Caco-2 (cell line): ENCODE results near the gene SPATA21. TPM values are rescaled to one million over a fixed set of nuclear protein-coding genes. Genes with fewer than 3 reads are reported as not detected.
A peak's percentile ranks its signal among the peaks of the same experiment; 100 is the strongest.

Experiments used
- BruUV-seq: library from RNA; stranded (reverse); fragments of 400-500 nt; replicated peaks from 2 replicates; lab custom pipeline; 2021; lab: Mats Ljungman, UMichigan
- CTCF ChIA-PET: fragments of 300-600 bp; sonication (Branson Sonifier 250); formaldehyde crosslinking; loops from one replicate; lab custom pipeline; 2022; ENCODE audit warnings: antibody characterized with exemption; lab: Charles Lee
- POLR2A ChIA-PET: fragments of 300-600 bp; sonication (Branson Sonifier 250); formaldehyde crosslinking; loops from one replicate; lab custom pipeline; 2022; ENCODE audit warnings: antibody characterized with exemption; lab: Charles Lee
- DNase-seq, 2 experiments: peaks; one replicate each; pipeline versions ENCODE4 v3.0.0 to v3.0.0-alpha.2; 2020 to 2022
- H3K27me3 ChIP-seq: replicated peaks from 2 replicates; pipeline ENCODE4 v1.6.0; 2011; ENCODE audit warnings: low read length; ENCODE audit not compliant: control insufficient read depth, insufficient read depth
- H3K36me3 ChIP-seq: 2 replicates; pipeline ENCODE4 v1.5.1; 2011; ENCODE audit warnings: low read length; ENCODE audit not compliant: control insufficient read depth, insufficient read depth
- H3K4me1 ChIP-seq: fragments of 250-450 bp; sonication (Bioruptor Pico); 2 replicates; pipeline ENCODE4 v1.5.1; 2020; ENCODE audit warnings: mild to moderate bottlenecking
- H3K4me3 ChIP-seq: 2 replicates; pipeline ENCODE4 v1.5.1; 2011; ENCODE audit warnings: low read depth, mild to moderate bottlenecking, control low read depth, low read length
- H3K9me3 ChIP-seq: fragments of 250-450 bp; sonication (Bioruptor Pico); 2 replicates; pipeline ENCODE4 v1.5.1; 2020; ENCODE audit warnings: mild to moderate bottlenecking, moderate library complexity
- H3K27ac Mint-ChIP-seq: one replicate; pipeline ENCODE4 v1.8.0; 2022; ENCODE audit warnings: mixed read lengths; ENCODE audit not compliant: unreplicated experiment
- H3K27me3 Mint-ChIP-seq: one replicate; pipeline ENCODE4 v1.8.0; 2022; ENCODE audit warnings: mixed read lengths; ENCODE audit not compliant: insufficient read depth, unreplicated experiment
- H3K36me3 Mint-ChIP-seq: one replicate; pipeline ENCODE4 v1.8.0; 2022; ENCODE audit warnings: mild to moderate bottlenecking, mixed read lengths; ENCODE audit not compliant: insufficient read depth, unreplicated experiment
- H3K4me1 Mint-ChIP-seq: one replicate; pipeline ENCODE4 v1.8.0; 2022; ENCODE audit warnings: low read depth, mixed read lengths; ENCODE audit not compliant: unreplicated experiment
- H3K4me3 Mint-ChIP-seq: one replicate; pipeline ENCODE4 v1.8.0; 2022; ENCODE audit warnings: mild to moderate bottlenecking, moderate library complexity, mixed read lengths; ENCODE audit not compliant: unreplicated experiment
- H3K9me3 Mint-ChIP-seq: one replicate; pipeline ENCODE4 v1.8.0; 2022; ENCODE audit warnings: mixed read lengths; ENCODE audit not compliant: unreplicated experiment
- CTCF ChIP-seq, 2 experiments: fragments of 200-600 bp in 1 of 2; IDR thresholded peaks; 1 replicate in 1 of 2; 2 replicates in 1 of 2; pipeline versions ENCODE4 v1.5.1 to v1.8.0; 2011 to 2022; ENCODE audit warnings: antibody characterized with exemption in 1 of 2, control low read depth in 1 of 2, inconsistent platforms in 1 of 2, low read depth in 1 of 2, low read length in 1 of 2, mild to moderate bottlenecking in 1 of 2, moderate library complexity in 1 of 2; ENCODE audit not compliant: insufficient read depth in 1 of 2, severe bottlenecking in 1 of 2, unreplicated experiment in 1 of 2
- intact Hi-C: fragments of 100-400 bp; cut with micrococcal nuclease; formaldehyde crosslinking; loops from one replicate; pipeline ENCODE4 v1.10.0; 2022; ENCODE audit not compliant: unreplicated experiment
- total RNA-seq: library from RNA; stranded (reverse); gene quantifications from 2 replicates; pipeline ENCODE4 v1.2.3, GENCODE V29; 2022

SPATA21 gene
- total RNA-seq, 1 experiment from 2014 or later = not detected

GRCh38 chr1:16430606-16431005 lies 6.6 kb downstream of the SPATA21 start:
- no peaks in the 10 kb centered on the region for H3K9me3 ChIP-seq
- H3K4me3 ChIP-seq = no peak overlapping the region
- DNase-seq = peak; percentile 15 to 36
- Mint-ChIP-seq H3K4me1 (no peaks in the 10 kb centered on the region), H3K27ac (no peak overlapping the region), H3K27me3 (peaks cover 4% of the 10 kb centered on the region), H3K4me3 (no peak overlapping the region), H3K9me3 (no peaks in the 10 kb centered on the region), H3K36me3 (no peaks in the 10 kb centered on the region)
- CTCF ChIA-PET = no interaction called here
- no peaks in the 10 kb centered on the region for H3K36me3 ChIP-seq
- no peaks in the 10 kb centered on the region for H3K4me1 ChIP-seq
- intact Hi-C loops = no loop called here
- no peaks in the 10 kb centered on the region for H3K27me3 ChIP-seq
- BruUV-seq = no TSS peak
- no peak for TF ChIP-seq CTCF (IDR thresholded peaks at IDR 0.05; ENCODE audit: insufficient read depth in 1 of 2, low read depth in 1 of 2, low read length in 1 of 2, severe bottlenecking in 1 of 2, unreplicated experiment in 1 of 2)
- POLR2A ChIA-PET = no interaction called here

- Histone ChIP-seq H3K4me1 (no peaks in the 10 kb centered on the region), H3K9me3 (no peaks in the 10 kb centered on the region), H3K27me3 (no peaks in the 10 kb centered on the region), H3K4me3 (no peak overlapping the region), H3K36me3 (no peaks in the 10 kb centered on the region)
- Mint-ChIP-seq H3K27me3 (peaks cover 1% of the 10 kb centered on the region), H3K4me1 (no peaks in the 10 kb centered on the region), H3K9me3 (no peaks in the 10 kb centered on the region), H3K27ac (no peak overlapping the region), H3K36me3 (no peaks in the 10 kb centered on the region), H3K4me3 (no peak overlapping the region)
- intact Hi-C loops = no loop called here
- TF ChIP-seq CTCF (IDR thresholded peaks at IDR 0.05; ENCODE audit: insufficient read depth in 1 of 2, low read depth in 1 of 2, low read length in 1 of 2, severe bottlenecking in 1 of 2, unreplicated experiment in 1 of 2) = no peak
- ChIA-PET CTCF (no interaction called here), POLR2A (no interaction called here)
- no TSS peak for BruUV-seq
- no peak for DNase-seq
Measured at GRCh38 chr1:16425125-16426025, 11.8 kb downstream of the SPATA21 start.

GRCh38 chr1:16422041-16422440 lies 15.2 kb downstream of the SPATA21 start:
- Histone ChIP-seq H3K9me3 (no peaks in the 10 kb centered on the region), H3K27me3 (no peaks in the 10 kb centered on the region), H3K36me3 (no peaks in the 10 kb centered on the region), H3K4me3 (no peak overlapping the region), H3K4me1 (no peaks in the 10 kb centered on the region)
- CTCF ChIA-PET = no interaction called here
- intact Hi-C loops = no loop called here
- H3K4me3 Mint-ChIP-seq = no peak overlapping the region
- H3K4me1 Mint-ChIP-seq = no peaks in the 10 kb centered on the region
- H3K27me3 Mint-ChIP-seq = peaks cover 10% of the 10 kb centered on the region
- no peak for TF ChIP-seq CTCF (IDR thresholded peaks at IDR 0.05; ENCODE audit: insufficient read depth in 1 of 2, low read depth in 1 of 2, low read length in 1 of 2, severe bottlenecking in 1 of 2, unreplicated experiment in 1 of 2)
- no peak for DNase-seq
- H3K36me3 Mint-ChIP-seq = no peaks in the 10 kb centered on the region
- BruUV-seq = no TSS peak
- no peaks in the 10 kb centered on the region for H3K9me3 Mint-ChIP-seq
- POLR2A ChIA-PET = no interaction called here
- H3K27ac Mint-ChIP-seq = no peak overlapping the region
